ENCODE data around the gene ADCY9.

- TF ChIP-seq POLR2A (IDR thresholded peaks at IDR 0.05; ENCODE audit: low read length) (no peak), GATA1 (IDR thresholded peaks at IDR 0.05; ENCODE audit: low read depth, low read length) (no peak)
These were observed 153.0 kb downstream of the ADCY9 start for GRCh38 chr16:3963203-3963602.

Data from erythroblast (primary cell).